Bronchus fibroblast of lung (primary cell): ENCODE measurements around the gene GPR180. TPM values are rescaled to one million over a fixed set of nuclear protein-coding genes. Genes with fewer than 3 reads are reported as not detected.

Experiments
- total RNA-seq: library from RNA; depleted of rRNA; stranded (reverse); fragments of >200 nt; gene quantifications from 2 replicates; pipeline ENCODE4 v1.2.3, GENCODE V29; 2015

The GPR180 gene
- 6.4 and 6.9 TPM in 2 replicates for total RNA-seq

DNA sequence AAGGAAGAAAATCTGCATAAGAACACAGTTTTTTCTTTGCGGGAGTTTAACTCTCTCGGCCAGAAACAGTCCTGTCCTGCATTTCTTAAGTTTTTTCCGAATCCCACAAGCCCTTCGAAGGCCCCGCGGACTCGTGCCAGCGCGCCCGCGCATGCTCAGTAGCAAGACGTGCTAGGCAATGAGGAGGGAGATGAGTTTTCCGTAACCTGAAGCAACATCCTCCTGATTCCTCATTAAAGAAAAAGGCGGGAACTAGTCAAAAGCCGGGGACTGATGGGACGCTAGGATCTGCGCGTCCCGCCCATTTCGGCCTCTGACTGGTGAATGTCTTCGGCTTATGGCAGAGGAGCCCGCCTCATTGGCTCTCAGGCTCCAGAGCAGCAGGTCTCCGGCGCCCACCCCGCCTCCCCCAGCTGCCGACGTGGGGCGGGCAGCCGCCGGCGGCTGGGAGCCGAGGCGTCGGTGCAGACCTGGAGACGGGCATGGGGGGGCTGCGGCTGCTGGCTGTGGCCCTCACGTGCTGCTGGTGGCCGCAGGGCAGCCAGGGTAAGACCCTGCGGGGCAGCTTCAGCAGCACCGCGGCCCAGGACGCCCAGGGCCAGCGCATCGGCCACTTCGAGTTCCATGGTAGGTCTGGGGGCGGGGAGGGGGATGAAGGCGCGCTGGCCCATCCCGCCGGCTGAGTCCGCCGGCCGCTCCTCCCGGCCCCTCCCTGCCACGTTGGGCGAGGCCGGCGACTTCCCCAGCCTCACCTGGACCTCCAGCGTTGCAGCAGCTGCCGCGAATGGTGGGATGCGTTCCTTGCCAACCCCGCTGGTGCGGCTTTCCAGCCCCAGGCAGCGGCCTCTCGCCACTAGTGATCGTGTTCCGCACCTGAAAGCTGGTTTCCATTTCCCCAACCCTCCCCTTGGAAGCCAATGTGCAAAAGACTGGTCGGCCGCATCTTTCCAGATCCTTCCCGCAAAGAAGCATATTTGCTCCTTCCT is at the start of gene GPR180:
Gene GPR180 (plus strand): TSS at position 412 of the 986 bp plus-strand sequence. CDS start 71 bp downstream, at position 483.

DNA sequence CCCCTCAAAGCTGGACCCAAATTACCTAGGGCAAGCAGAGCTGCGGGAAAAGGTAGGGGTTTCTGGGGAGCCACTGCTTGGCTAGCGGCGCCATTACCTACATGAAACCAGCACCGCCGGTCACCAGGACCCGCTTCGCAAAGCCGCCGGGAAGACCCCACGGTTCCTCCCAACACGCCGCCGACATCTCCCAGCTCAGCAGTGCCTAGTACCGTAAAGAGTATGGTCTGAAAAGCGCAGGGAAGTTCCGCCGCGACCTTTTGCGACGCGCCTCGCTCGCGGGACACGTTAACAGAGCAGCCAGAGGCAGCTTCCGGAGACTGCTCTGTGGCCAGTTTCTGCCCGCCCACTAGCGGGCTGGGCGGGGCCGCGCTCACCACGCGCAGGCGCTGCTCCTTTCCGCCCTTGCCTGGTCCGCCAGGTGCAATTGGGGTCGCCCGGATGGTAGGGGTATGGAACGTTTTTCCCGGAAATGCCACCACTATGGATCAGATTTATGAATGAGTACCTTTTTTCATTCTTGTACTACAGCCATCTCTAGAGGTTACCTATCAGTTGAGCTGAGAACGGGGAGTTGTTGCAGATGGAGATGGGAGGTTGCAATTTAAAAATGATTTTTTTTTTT is 5.6 kb upstream of the GPR180 start, which contains the start of gene TGDS:
Gene TGDS (minus strand): TSS at position 203 of the 625 bp plus-strand sequence. CDS start 16 bp downstream, at position 187.

Other genes with a start within 250 kb of the GPR180 start
- gene DCT, start 122.2 kb upstream of the GPR180 start, total RNA-seq: not detected in 2 replicates
- 8.0 and 13.1 TPM in 2 replicates for gene TGDS, start 5.7 kb upstream of the GPR180 start, total RNA-seq
- not detected in 2 replicates for gene SOX21, start 110.7 kb downstream of the GPR180 start, total RNA-seq